Left forelimb (tissue), 1 donor: ENCODE measurements around the gene PCDH9.

ENCODE experiments used
- DNase-seq: peaks from one replicate; pipeline ENCODE4 v3.0.0-alpha.2; 2018; ENCODE audit warnings: low spot score

Gene PCDH9

DNA sequence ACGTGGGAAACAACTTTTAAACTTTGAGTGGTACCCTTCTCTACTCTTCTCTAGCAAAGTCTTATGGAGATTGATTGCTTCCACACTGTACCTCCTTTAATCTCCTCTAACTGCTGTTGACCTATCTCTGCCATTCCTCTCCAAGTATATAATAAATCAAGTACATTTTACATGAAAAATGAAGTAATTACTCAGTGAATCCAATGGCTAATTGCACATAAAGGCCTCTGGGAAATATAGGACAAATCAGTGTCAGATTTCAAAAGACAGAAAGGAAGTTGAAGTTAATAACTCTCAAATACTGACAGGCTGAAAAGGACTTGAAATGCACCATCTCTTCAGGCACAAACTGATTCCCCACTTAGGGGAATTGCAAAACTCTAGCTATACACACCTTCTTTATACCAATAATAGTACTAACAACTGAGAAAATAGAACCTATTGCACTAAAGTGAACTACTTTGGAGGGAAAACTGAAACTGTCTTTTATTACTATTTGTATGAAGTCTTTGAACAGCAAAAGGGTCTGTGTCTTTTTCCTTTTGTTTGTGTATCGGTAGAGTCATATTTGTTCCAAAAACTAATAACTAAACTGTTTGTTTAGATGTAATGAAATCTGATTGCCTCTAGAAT, 701.1 kb downstream of the PCDH9 start:
- no peak for DNase-seq

DNA sequence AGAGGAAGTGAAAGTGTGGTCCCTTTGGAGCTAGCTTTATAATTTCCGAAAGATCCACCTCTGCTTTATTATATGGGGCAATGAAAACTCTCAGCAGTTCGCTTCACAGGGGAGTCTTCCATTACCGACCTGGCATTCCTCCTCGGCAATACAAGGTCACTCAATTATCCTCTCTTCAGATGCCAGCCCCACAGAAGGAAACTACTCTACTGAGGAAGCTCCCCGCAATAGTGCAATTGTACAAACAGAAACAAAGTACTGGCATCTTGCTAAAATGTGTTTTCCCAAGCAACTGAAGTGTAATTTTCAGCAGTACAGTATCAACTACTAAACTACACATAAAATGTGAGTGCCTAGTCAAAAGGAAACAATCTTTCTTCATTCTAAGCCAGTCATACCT, 702.0 kb downstream of the PCDH9 start:
- no peak for DNase-seq

DNA sequence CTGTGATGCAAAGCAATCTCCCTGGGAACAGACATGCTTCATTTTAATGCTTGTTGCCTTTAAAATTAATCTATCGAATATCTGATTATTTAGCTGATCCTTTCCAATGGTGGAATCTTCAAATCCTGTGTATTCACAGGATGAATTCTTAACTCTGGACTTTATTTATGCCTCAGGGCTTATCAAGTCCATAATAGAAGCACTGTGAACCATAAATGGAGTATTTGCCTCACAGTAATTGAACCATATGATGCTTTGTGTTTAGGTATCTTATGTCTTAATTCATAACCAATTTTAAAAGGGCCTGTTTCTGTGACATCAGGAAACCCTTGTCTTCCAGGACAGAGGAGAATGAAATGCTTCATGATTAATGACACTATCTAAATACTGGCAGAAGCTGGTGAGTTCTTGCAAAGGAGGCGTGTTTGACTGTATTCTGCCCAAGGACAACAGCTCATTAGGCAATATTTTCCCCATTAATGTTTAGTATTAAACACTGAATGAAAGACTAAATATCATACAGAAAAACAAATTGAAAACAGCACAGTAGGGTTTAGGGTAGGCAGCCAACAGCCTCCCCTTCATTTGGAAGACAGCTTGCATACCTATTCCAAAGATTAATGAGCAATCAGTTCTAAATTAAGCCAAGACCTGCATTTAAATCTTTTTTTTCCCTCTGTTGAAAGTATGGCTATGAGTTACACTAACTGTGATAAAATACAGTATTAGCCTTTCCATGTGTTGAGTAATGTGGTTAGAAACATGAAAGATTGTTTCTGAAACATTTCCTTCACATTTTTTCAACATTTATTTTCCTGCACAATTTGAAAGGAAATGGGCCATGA, 709.4 kb downstream of the PCDH9 start:
- no peak for DNase-seq

DNA sequence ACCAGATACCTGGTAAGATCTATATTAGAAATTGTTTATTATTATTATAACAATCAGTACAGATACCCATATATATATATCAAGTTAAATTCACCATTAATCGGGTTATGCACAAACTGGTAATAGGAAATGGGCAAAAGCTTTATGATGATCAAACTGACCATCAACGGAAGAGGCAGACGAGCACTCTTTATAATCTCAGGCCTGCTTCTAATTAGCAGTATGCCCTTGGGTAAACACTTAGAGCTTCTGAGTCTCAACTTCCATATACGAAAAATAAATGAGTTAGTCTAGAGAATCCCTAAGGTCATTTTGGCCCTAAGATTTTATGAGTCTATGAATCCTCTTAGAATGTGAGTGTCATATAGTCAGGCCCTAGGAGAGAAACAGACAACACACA, 710.9 kb downstream of the PCDH9 start:
- no peak for DNase-seq

DNA sequence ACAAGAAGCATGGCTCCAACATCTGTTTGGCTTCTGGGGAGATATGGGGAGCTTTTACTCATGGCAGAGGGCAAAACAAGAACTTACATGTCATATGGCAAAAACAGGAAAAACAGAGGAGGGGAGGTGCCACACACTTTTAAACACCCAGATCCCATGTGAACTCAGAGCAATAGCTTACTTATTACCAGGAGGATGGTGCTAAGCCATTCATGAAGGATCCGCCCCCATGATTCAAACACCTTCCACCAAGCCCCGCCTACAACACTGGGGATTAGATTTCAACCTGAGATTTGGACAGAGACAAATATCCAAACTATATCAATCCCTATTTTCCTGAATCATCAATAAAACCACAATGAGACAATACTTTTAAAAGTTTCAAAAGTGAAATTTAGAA, 712.1 kb downstream of the PCDH9 start:
- DNase-seq, result no peak

DNA sequence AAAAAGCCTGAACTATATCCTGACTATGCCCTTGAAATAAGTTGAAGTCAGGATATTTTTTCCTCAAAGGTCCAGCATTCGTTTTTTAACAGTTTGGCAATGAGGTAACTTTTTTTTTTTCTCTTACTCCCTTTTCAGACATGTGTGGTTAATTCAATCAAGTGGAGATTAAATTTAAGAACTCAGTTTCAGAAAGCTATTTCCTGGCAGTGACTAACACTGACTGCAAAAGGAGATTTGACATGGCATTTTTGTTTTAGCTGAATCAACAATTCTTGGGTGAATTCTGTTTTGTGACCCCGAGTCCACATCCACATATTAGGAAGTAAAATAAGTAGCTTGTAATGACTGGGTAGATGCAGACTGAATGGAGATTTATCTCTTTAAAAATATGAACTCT, 716.4 kb downstream of the PCDH9 start:
- DNase-seq, result no peak

DNA sequence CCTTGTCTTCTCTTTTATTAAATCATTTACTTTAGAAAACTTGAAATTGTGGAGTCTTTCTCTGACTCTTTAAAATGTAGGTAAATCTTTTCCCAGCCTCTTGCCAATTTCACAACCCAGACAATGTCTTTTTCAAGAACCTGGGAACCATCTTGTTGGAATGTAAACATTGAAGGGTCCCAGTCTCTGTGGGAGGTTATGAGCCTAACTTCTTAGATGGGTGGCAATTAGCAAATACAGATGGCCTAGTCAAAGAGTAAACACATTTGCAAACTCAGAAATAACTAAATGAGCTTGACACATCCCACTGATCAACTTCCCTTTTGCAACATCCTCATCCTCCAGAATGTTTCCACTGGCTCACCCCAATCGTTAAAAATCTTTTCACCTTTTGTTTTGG, 721.0 kb downstream of the PCDH9 start:
- DNase-seq, result no peak

DNA sequence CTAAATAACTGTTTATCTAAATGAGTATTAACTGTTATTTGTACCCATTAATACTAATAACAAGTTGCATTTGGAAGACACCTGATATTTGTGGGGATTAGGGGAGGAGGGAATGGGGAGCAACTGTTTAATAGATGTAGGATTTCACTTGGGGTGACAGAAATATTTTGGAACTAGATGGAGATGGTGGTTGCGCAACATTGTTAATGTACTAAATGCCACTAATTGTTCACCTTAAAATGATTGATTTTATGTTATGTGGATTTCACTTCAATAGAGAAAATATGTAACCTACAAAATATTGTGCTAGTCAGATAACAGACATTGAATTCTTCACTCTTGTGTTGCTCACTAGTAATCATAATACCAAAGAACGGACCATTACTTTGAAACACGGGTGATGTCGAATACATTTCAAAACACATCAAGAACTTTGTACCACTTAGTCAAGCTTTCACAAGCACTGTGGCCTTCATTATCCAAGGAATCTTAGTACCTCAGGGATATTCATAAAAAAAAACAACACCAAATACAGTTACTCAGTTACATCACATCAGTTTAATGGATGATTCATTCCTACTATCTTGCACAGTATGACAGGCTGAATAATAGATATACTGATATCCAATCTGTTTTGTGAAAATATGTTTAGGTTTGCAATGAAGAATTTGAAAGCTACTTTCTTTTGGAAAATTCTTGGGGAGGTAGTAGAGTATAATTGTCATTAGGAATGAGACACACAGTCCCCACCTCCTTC, 721.8 kb downstream of the PCDH9 start:
- DNase-seq, result no peak

DNA sequence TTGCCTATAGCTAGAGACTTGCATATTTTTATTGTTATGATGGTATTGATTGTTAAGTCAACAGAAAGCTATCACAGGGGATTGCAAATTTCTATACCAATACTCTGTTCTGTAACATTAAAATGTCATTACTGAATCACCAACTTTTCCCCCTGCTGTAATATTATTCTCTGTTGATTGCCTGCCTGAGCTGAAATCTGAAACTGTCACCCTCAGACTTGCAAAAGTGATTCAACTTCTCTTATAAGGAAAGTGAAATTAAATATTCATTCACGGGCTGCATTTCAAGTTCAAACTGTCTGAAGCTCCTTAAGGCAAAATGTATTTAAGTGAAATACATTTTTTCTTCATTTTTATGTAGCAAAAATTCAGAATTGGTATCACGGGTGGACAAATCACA, 723.2 kb downstream of the PCDH9 start:
- no peak for DNase-seq

DNA sequence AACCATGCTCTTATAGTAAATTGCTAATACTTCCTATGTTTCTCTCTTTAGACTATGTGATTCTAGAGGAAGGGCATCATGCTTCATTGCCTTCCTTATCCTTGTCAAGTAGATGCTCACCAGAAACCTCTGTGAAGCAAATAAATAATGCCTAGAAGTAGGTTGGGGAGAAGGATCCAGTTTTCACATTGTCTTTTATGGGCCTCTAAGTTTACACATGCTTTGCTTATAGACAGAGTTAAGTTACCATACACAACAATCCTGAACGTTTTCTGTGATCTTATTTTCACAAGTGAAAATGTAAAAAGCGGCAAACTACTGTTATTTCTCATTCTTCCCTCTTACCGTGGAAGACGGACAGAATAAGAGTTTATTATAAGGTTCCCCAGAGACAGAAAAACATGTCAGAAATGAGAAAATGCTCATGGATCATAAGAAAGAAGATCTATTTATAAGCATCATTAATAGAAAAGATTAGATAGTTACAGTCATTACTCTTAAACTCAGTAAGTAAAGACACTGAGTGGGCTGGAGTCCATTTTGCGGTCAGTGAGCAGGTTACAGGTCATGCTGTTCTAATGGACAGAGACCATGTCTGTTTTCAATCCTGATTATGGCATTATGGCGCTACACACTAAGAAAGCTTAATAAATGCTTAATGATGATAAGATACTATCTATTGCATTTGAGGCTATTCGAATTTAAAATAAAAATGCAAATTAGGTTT, 723.9 kb downstream of the PCDH9 start:
- no peak for DNase-seq

DNA sequence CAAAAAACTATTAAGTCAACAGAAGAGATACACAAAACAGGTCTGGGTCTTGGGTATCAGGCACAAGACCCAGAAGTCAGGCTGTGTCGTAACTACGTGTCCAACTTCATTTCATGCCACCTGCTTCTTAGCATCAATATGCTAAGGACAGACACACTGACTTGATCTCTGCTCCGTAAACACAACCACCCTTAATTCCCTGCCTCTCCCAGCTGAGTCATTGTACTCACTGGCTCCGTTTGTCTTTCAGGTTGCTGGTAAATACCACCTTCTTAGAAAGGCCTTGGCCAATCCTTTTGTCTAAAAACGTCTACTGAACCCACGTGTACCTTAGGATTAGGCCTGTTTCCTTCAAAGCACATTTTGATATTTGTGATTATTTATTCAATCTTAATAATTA, 726.2 kb downstream of the PCDH9 start:
- no peak for DNase-seq

DNA sequence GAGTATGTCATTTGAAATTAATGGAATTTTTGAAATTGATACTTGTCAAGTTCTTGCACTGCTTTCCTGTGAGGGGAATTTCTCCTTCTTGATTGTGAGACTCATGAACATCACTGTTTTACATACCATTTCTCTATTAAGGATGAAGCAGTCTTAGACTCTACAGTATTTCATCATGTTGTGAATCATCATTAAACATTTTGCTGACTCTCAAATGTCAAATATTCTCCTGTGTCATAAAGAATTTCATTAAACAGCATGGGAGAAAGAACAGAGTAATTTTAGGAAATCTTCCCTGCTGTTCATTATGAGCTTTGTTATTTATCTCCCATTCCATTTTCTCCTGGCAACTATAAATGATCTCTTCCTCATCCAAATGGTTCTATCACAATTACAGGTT, 729.0 kb downstream of the PCDH9 start:
- DNase-seq, result no peak

DNA sequence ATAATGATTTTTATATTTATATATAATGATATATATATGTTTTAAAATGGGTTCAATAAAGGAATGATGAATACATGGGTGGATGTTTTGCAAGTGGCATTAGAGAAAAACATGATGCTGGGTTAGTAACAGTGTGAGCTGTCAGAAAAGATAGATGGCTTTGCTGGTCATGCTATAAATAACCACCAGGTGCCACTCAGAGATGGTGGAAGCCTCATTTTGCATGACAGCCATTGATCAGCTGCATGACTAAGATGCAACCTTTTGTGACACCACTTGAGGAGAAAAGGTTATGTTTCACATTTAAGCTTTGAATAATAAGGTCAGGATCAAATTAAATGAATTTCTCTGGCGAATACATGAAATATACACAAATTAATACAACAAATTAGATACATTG, 737.7 kb downstream of the PCDH9 start:
- no peak for DNase-seq

DNA sequence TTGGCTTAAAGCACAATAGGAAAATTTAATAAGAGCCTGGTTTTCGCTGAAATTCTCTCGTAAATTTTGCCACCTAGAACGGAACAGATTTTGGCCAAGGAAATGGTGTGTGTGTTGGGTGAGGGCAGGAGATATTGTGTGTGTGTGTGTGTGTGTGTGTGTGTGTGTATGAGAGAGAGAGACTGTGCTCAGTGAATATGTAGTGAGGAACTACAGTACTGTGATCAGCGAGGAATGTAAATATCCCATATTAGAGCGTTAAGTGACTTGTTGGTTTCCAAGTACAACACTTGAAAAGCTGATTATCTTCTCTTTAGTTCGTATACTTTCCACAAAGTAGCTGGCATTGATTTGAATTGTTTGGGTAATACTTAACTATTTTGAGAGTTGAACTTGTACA, 738.9 kb downstream of the PCDH9 start:
- no peak for DNase-seq

DNA sequence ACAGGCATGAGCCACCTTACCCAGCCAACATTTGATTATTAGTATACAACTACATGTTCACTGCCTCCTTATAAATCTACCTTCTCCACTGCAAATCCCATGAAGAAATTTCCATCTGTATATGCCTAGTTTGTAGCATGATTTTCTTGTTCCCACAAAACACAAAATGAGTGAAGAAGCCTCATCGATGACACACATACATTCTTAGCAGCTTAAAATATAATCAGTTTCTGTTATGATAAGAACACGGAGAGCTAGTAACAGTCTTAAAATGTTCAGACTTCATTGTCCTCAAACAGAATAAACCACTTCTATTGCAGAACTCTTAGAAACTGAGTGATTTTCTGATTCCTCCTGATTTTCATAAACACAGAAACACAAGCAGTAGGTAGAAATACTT, 740.5 kb downstream of the PCDH9 start:
- DNase-seq, result no peak

DNA sequence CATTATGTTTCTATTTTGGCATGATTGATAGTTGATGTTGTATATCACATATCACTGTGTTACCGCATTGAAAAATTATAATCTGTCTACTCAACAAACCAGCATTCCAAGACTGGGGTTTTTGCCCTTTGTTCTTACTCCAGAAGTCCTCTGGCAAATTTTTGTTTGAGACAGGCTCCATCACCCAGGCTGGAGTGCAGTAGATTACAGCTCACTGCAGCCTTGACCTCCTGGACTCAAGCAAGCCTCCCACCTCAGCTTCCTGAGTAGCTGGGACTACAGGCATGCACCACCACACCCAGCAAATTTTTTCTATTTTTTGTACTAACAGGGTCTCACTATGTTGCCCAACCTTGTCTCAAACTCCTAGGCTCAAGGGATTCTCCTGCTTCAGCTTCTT, 741.0 kb downstream of the PCDH9 start:
- DNase-seq, result no peak

DNA sequence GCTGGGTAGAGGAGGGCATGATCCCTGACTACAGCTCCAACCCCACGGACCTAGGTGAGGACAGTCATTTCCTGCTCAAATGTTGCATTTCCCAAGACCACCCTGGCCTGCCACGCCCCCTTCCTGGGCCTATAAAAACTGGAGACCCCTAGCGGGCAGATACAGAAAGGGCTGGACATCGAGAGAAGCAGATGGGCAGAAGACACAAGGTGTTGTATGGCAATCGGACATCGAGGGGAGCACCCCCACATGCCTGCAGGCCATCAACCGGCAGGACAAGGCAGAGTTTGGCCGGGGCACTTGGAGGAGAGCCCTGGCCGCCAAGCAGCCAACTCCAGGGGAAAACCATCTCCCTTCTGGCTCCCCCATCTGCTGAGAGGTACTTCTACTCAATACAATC, 746.4 kb downstream of the PCDH9 start:
- DNase-seq, result no peak

DNA sequence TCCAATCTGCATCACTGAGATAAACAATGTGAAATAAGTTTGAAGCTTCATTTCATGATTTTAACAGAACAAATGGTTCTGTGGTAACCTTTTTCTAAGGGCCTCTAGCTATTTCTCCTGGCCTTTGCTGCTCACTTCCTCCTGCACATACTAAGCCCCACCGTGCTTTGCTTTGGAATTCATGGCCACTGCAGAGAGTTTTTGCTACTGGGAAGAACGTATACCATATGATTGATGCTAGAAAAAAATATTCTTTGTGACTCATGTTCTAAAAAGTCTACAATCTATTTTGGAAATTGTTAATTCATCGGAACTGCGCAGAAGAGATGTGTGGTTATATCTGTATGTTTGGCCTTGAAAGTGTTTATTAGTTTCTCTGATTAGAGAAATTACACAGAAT, 747.3 kb downstream of the PCDH9 start:
- no peak for DNase-seq

DNA sequence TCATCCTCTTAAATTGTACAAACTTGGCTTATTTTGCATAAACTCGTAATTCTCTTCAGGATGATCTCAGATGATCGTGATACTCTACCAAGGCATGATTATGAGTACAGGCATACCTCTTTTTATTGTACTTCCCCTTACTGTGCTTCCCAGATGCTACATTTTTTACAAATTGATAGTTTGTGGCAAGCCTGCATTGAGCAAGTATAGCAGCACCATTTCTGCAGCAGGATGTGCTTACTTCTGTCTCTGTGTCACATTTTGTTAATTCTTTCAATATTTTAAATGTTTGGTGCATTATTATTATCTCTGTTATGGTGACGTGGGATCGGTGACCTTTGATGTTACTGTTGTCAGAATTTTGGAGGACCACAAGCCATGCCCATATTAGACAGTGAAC, 752.3 kb downstream of the PCDH9 start:
- DNase-seq, result no peak

DNA sequence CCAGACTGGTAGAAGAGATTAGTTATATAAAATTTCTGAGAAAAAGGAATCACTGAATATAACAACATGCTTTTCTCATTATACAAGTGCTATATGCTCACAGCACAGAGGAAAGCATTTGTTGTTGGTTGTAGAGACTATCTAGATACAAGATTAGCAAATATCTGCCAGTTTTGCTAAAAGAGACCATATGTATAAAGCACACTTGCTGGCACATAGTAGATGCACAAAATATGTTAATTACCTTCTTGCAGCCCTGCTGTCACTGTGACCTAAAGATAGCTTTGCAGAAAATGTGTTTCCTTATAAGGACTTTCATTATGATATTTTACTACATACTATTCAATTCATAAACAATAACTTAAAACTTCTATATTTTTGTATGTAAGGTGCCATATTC, 755.1 kb downstream of the PCDH9 start:
- DNase-seq, result no peak

DNA sequence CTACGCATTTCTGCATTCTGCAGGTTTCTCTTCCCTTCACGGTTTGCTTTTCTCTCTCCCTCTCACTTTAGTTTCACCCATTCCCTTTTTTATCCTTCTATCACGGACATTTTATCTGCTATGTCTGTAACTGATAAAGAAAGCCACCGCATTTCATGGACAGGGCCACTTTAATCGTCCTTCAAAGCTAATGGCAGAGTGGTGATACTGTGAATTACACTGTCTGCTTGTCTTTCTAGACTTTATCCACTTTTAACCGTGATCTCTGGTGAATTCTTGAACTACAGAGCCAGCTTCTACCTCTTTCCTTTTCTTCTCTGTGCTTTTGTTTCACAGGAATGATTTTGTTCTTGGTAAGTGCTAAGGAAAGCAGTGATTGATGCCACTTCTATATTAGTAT, 760.4 kb downstream of the PCDH9 start:
- no peak for DNase-seq

DNA sequence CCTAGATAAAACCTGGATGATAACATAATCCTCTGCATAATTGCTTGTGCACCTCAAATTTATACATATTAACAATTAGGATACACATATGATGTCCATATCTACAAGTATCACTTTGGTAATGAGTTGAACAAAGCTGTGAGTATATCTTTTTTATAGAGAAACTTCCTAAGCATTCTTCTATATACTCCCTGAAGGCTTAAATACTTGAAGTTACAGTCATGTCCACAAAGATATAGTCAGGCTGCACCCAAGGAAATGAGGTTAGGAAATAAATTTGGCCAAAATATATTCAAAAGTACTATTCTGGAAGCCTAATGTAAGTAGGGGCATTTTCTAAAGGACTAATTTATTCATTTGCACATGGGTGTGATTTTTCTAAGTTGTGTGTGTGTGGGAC, 761.5 kb downstream of the PCDH9 start:
- no peak for DNase-seq

DNA sequence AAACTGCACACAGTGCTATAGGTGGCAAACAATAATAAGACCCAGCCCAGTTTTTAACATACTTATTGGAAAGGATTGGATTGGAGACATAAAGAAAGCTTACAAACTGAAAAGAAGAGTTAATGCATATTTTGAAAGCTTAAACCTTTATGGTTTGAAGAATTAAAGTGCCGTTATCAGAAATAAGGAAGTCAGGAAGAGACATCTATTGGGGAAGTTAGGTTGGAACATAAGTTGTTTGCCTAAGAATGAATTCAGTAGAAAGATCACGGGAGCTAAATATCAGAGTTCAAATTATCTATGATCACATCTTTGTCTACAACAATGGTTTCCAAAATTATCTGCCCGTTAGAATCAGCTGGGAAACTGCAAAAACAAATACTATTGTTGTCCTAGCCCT, 767.9 kb downstream of the PCDH9 start:
- no peak for DNase-seq
